ENCODE results near the gene HOXA11. TPM values are rescaled to one million over a fixed set of nuclear protein-coding genes. Genes with fewer than 3 reads are reported as not detected.

Gene HOXA11
- total and polyA plus RNA-seq, 7 experiments from 2014 or later, result not detected

GRCh38 chr7:27156916-27157701 lies 27.9 kb downstream of the HOXA11 start:
- Mint-ChIP-seq H3K4me1 (peaks cover 23 to 66% (median 49%) of the 10 kb centered on the region in 7 donors), H3K9me3 (peaks cover 0 to 7% (median 0%) of the 10 kb centered on the region in 11 donors), H3K27me3 (peaks cover 64 to 91% (median 76%) of the 10 kb centered on the region in 5 donors), H3K27ac (peak overlapping the region in 8 of 9 donors; percentile 35 to 81 (median 62)), H3K4me3 (peak overlapping the region in 5 of 10 donors; percentile 9 to 63 (median 33)), H3K36me3 (peaks cover 0 to 3% (median 0%) of the 10 kb centered on the region in 5 donors)
- no peaks in the 10 kb centered on the region for H3K9me3 ChIP-seq (ENCODE audit: control insufficient read depth in 2 of 3, low read length in 3 of 3)
- H3K36me3 ChIP-seq (ENCODE audit: control insufficient read depth in 2 of 3, insufficient read depth in 3 of 3, low read length in 3 of 3), result no peaks in the 10 kb centered on the region
- ChIA-PET CTCF (no interaction called here), POLR2A (interaction anchor here (0.9 to 1.3 kb wide), 4 partner anchors 9 to 31 kb away, joined by 3 to 4 read pairs (median 3); partner anchors contain the start of gene HOXA6)
- peak in 1 of 9 donors; percentile 18 for DNase-seq
- intact Hi-C loops (cut with micrococcal nuclease), result loop anchor here in 1 of 2 donors (1.0 to 5.0 kb wide), 4 partner anchors 11 to 955 kb away; partner anchors contain the start of genes CBX3, HNRNPA2B1 and HOXA1
- no peak overlapping the region for H3K4me3 ChIP-seq (ENCODE audit: low read length)
- no peak for ATAC-seq
- peaks cover 29 to 45% of the 10 kb centered on the region in 2 donors for H3K4me1 ChIP-seq (ENCODE audit: control insufficient read depth in 2 of 2, insufficient read depth in 2 of 2, low read length in 2 of 2)
- H3K27ac ChIP-seq (ENCODE audit: low read depth, low read length), result no peak overlapping the region
- peaks cover 57 to 72% of the 10 kb centered on the region in 2 donors for H3K27me3 ChIP-seq (ENCODE audit: control insufficient read depth in 2 of 2, insufficient read depth in 2 of 2, low read length in 2 of 2)

GRCh38 chr7:27156508-27156898 lies 28.5 kb downstream of the HOXA11 start, which contains the start of gene HOXA7:
TSS of gene HOXA7 (minus strand) at chr7:27156675. CDS start at chr7:27156545, 130 bp downstream.
- CTCF ChIA-PET, result no interaction called here

GRCh38 chr7:27155816-27156507 lies 29.1 kb downstream of the HOXA11 start:
- no peak overlapping the region for H3K27ac ChIP-seq (ENCODE audit: low read depth, low read length)
- Mint-ChIP-seq H3K36me3 (peaks cover 0 to 3% (median 0%) of the 10 kb centered on the region in 5 donors), H3K4me1 (peaks cover 28 to 74% (median 58%) of the 10 kb centered on the region in 7 donors), H3K4me3 (peak overlapping the region; percentile 23 to 92 (median 70)), H3K27ac (peak overlapping the region in 6 of 9 donors; percentile 28 to 87 (median 85)), H3K27me3 (peaks cover 72 to 93% (median 85%) of the 10 kb centered on the region in 5 donors), H3K9me3 (peaks cover 0 to 7% (median 0%) of the 10 kb centered on the region in 11 donors)
- no peaks in the 10 kb centered on the region for H3K36me3 ChIP-seq (ENCODE audit: control insufficient read depth in 2 of 3, insufficient read depth in 3 of 3, low read length in 3 of 3)
- CTCF ChIA-PET, result interaction anchor here (1.5 kb wide), 1 partner anchor 24 kb away, joined by 3 read pairs; no protein-coding TSS in a partner anchor
- intact Hi-C loops (cut with micrococcal nuclease), result loop anchor here in 1 of 2 donors (2.0 to 5.0 kb wide), 3 partner anchors 17 to 954 kb away; partner anchors contain the start of genes CBX3, HNRNPA2B1 and HOXA1
- no peak overlapping the region for H3K4me3 ChIP-seq (ENCODE audit: low read length)
- H3K9me3 ChIP-seq (ENCODE audit: control insufficient read depth in 2 of 3, low read length in 3 of 3), result no peaks in the 10 kb centered on the region
- DNase-seq (peak in 2 of 9 donors; percentile 27 to 38), ATAC-seq (no peak)
- H3K27me3 ChIP-seq (ENCODE audit: control insufficient read depth in 2 of 2, insufficient read depth in 2 of 2, low read length in 2 of 2), result peaks cover 66 to 83% of the 10 kb centered on the region in 2 donors
- peaks cover 36 to 52% of the 10 kb centered on the region in 2 donors for H3K4me1 ChIP-seq (ENCODE audit: control insufficient read depth in 2 of 2, insufficient read depth in 2 of 2, low read length in 2 of 2)
- POLR2A ChIA-PET, result interaction anchor here (0.9 to 1.3 kb wide), 2 partner anchors 17 to 32 kb away, joined by 3 read pairs; no protein-coding TSS in a partner anchor

More at GRCh38 chr7:27156508-27156898, 28.5 kb downstream of the HOXA11 start, which contains the start of gene HOXA7:
- Mint-ChIP-seq H3K9me3 (peaks cover 0 to 7% (median 0%) of the 10 kb centered on the region in 11 donors), H3K36me3 (peaks cover 0 to 3% (median 0%) of the 10 kb centered on the region in 5 donors), H3K4me1 (peaks cover 27 to 72% (median 55%) of the 10 kb centered on the region in 7 donors), H3K4me3 (peak within 1 kb of the TSS; percentile 33 to 92 (median 70)), H3K27ac (peak within 1 kb of the TSS in 8 of 9 donors; percentile 43 to 87 (median 82)), H3K27me3 (peaks cover 67 to 91% (median 79%) of the 10 kb centered on the region in 5 donors)
- Histone ChIP-seq H3K27me3 (ENCODE audit: control insufficient read depth in 2 of 2, insufficient read depth in 2 of 2, low read length in 2 of 2) (peaks cover 63 to 78% of the 10 kb centered on the region in 2 donors), H3K27ac (ENCODE audit: low read depth, low read length) (no peak within 1 kb of the TSS), H3K36me3 (ENCODE audit: control insufficient read depth in 2 of 3, insufficient read depth in 3 of 3, low read length in 3 of 3) (no peaks in the 10 kb centered on the region), H3K4me3 (ENCODE audit: low read length) (no peak within 1 kb of the TSS), H3K4me1 (ENCODE audit: control insufficient read depth in 2 of 2, insufficient read depth in 2 of 2, low read length in 2 of 2) (peaks cover 34 to 51% of the 10 kb centered on the region in 2 donors), H3K9me3 (ENCODE audit: control insufficient read depth in 2 of 3, low read length in 3 of 3) (no peaks in the 10 kb centered on the region)
- POLR2A ChIA-PET, result interaction anchor here (0.9 to 1.3 kb wide), 2 partner anchors 16 to 32 kb away, joined by 3 read pairs; no protein-coding TSS in a partner anchor
- intact Hi-C loops (cut with micrococcal nuclease), result loop anchor here in 1 of 2 donors (2.0 to 5.0 kb wide), 3 partner anchors 16 to 954 kb away; partner anchors contain the start of genes CBX3, HNRNPA2B1 and HOXA1
- ATAC-seq (no peak), DNase-seq (no peak)

- H3K9me3 Mint-ChIP-seq, result peaks cover 0 to 7% (median 0%) of the 10 kb centered on the region in 11 donors
- Histone ChIP-seq H3K4me1 (ENCODE audit: control insufficient read depth in 2 of 2, insufficient read depth in 2 of 2, low read length in 2 of 2) (peaks cover 42 to 55% of the 10 kb centered on the region in 2 donors), H3K27me3 (ENCODE audit: control insufficient read depth in 2 of 2, insufficient read depth in 2 of 2, low read length in 2 of 2) (peaks cover 70 to 90% of the 10 kb centered on the region in 2 donors), H3K4me3 (ENCODE audit: low read length) (no peak overlapping the region), H3K36me3 (ENCODE audit: control insufficient read depth in 2 of 3, insufficient read depth in 3 of 3, low read length in 3 of 3) (no peaks in the 10 kb centered on the region), H3K9me3 (ENCODE audit: control insufficient read depth in 2 of 3, low read length in 3 of 3) (no peaks in the 10 kb centered on the region), H3K27ac (ENCODE audit: low read depth, low read length) (no peak overlapping the region)
- peaks cover 25 to 78% (median 59%) of the 10 kb centered on the region in 7 donors for H3K4me1 Mint-ChIP-seq
- intact Hi-C loops (cut with micrococcal nuclease), result loop anchor here (5.0 kb wide), 3 partner anchors 32 to 953 kb away; partner anchors contain the start of genes HOXA11 (in 2 of the 2), CBX3 (in 1 of the 2), HNRNPA2B1 (in 1 of the 2) and HOXA1 (in 1 of the 2)
- ATAC-seq, result no peak
- peaks cover 0 to 3% (median 0%) of the 10 kb centered on the region in 5 donors for H3K36me3 Mint-ChIP-seq
- ChIA-PET POLR2A (no interaction called here), CTCF (interaction anchor here (1.5 kb wide), 1 partner anchor 25 kb away, joined by 3 read pairs; no protein-coding TSS in a partner anchor)
- peak overlapping the region; percentile 23 to 92 (median 72) for H3K4me3 Mint-ChIP-seq
- peaks cover 78 to 96% (median 91%) of the 10 kb centered on the region in 5 donors for H3K27me3 Mint-ChIP-seq
- H3K27ac Mint-ChIP-seq, result peak overlapping the region in 5 of 9 donors; percentile 12 to 87 (median 86)
- peak in 2 of 9 donors; percentile 28 to 34 for DNase-seq
These were observed 29.9 kb downstream of the HOXA11 start for GRCh38 chr7:27154901-27155815.

GRCh38 chr7:27154369-27154768 lies 30.7 kb downstream of the HOXA11 start:
- Mint-ChIP-seq H3K27ac (peak overlapping the region in 4 of 9 donors; percentile 1 to 74 (median 32)), H3K4me1 (peaks cover 24 to 71% (median 52%) of the 10 kb centered on the region in 7 donors), H3K27me3 (peaks cover 78 to 96% (median 91%) of the 10 kb centered on the region in 5 donors), H3K4me3 (peak overlapping the region in 7 of 10 donors; percentile 23 to 92 (median 75)), H3K9me3 (peaks cover 0 to 7% (median 0%) of the 10 kb centered on the region in 11 donors), H3K36me3 (peaks cover 0 to 3% (median 0%) of the 10 kb centered on the region in 5 donors)
- Histone ChIP-seq H3K9me3 (ENCODE audit: control insufficient read depth in 2 of 3, low read length in 3 of 3) (no peaks in the 10 kb centered on the region), H3K27me3 (ENCODE audit: control insufficient read depth in 2 of 2, insufficient read depth in 2 of 2, low read length in 2 of 2) (peaks cover 65 to 85% of the 10 kb centered on the region in 2 donors), H3K27ac (ENCODE audit: low read depth, low read length) (no peak overlapping the region), H3K4me1 (ENCODE audit: control insufficient read depth in 2 of 2, insufficient read depth in 2 of 2, low read length in 2 of 2) (peaks cover 43 to 51% of the 10 kb centered on the region in 2 donors), H3K4me3 (ENCODE audit: low read length) (no peak overlapping the region), H3K36me3 (ENCODE audit: control insufficient read depth in 2 of 3, insufficient read depth in 3 of 3, low read length in 3 of 3) (no peaks in the 10 kb centered on the region)
- ATAC-seq (no peak), DNase-seq (no peak)
- POLR2A ChIA-PET, result interaction anchor here (1.2 kb wide), 1 partner anchor 18 kb away, joined by 4 read pairs; no protein-coding TSS in a partner anchor
- CTCF ChIA-PET, result interaction anchor here (1.2 to 1.5 kb wide), 2 partner anchors 14 to 25 kb away, joined by 3 read pairs; no protein-coding TSS in a partner anchor
- intact Hi-C loops (cut with micrococcal nuclease), result loop anchor here (5.0 kb wide), 1 partner anchor 33 kb away; the partner anchor contains the start of gene HOXA11 (in 2 of the 2)

Measured in naive thymus-derived CD4-positive, alpha-beta T cell (primary cell).